Fibroblast of lung (primary cell): ENCODE measurements around the gene ZNF227.

Experiments
- EZH2 ChIP-seq: IDR thresholded peaks from 2 replicates; pipeline ENCODE4 v1.5.1; 2012; ENCODE audit warnings: low read length, control low read depth, mild to moderate bottlenecking; ENCODE audit errors: missing control alignments
- TF ChIP-seq, protein P1 (sequence below), 2 donors: IDR thresholded peaks in 1 of 2; conservative IDR thresholded peaks in 1 of 2; 1 replicate in 1 of 2; 2 replicates in 1 of 2; pipeline ENCODE4 v1.5.1; 2011 to 2012; ENCODE audit warnings: low read length in 2 of 2, control low read depth in 1 of 2, inconsistent platforms in 1 of 2, low read depth in 1 of 2, mild to moderate bottlenecking in 1 of 2

DNA sequence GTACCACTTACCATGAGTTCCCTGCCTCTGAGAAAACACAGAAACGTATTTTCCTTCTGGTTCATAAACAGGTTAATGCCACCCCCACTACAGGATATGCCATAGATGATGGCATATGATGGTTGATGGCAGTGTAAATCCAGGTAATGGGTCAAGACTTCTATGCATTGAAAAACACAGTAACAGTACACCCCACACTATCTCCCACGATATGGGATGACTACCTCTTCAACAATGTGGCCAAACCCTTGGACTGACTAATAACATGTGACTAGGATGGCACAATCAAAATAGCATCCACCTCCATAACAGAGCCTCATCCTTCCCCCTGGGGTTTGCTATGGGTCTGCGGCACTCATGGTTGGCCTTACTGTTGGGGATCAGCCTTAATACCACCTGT lies 70.5 kb downstream of the ZNF227 start:
- TF ChIP-seq, protein P1, sequence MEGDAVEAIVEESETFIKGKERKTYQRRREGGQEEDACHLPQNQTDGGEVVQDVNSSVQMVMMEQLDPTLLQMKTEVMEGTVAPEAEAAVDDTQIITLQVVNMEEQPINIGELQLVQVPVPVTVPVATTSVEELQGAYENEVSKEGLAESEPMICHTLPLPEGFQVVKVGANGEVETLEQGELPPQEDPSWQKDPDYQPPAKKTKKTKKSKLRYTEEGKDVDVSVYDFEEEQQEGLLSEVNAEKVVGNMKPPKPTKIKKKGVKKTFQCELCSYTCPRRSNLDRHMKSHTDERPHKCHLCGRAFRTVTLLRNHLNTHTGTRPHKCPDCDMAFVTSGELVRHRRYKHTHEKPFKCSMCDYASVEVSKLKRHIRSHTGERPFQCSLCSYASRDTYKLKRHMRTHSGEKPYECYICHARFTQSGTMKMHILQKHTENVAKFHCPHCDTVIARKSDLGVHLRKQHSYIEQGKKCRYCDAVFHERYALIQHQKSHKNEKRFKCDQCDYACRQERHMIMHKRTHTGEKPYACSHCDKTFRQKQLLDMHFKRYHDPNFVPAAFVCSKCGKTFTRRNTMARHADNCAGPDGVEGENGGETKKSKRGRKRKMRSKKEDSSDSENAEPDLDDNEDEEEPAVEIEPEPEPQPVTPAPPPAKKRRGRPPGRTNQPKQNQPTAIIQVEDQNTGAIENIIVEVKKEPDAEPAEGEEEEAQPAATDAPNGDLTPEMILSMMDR (conservative IDR thresholded peaks at IDR 0.05 in 1 of 2, IDR thresholded peaks at IDR 0.05 in 1 of 2; ENCODE audit: low read depth in 1 of 2, low read length in 2 of 2) = no peak
- TF ChIP-seq EZH2 = no peak
